OCI-M2 (cell line): ENCODE results near the gene PICK1.

Experiments
- DNase-seq: peaks from one replicate; lab custom pipeline; 2025; ENCODE audit not compliant: unreplicated experiment; lab: John Stamatoyannopoulos, UW

The PICK1 gene

GRCh38 chr22:38046070-38046748, 11.0 kb upstream of the PICK1 start:
- no peak for DNase-seq

DNA sequence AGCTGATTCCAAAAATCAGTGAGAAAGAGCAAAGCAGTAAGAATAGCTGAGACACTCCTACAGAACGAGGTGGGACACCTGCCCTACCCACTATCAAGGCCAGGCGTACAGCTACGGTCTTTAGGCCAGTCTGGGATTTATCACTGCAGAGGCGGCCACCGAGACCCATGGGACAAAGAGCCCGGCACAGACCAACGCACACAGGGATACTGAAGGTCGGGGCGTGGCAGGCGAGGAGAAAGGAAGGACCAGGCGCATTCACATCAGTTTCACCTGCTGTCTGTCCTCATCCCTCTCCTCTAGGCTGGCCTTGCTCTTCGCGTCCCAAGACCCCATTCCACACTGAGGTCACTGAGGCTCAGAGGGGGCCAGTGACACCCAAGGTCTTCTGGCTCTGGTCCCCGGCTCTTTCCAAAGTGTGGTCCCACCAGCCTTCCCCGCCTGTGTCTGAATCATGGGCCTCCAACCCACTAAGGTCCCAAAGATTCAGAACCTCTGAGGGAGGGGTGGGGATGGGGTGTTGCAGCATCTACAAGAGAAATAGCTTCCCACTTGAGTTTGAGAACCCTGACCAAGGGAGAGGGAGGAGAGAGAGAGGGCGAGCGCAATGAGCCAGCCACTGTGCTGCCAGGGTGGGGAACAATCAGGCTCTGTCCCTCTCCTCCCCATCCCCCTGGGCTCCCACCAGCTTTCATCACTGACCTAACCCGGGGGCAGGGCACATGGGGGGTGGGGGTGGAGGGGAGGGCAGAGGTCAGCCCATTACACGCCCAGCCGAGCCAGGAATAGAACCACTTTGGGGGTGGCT, 7.2 kb upstream of the PICK1 start:
- no peak for DNase-seq

GRCh38 chr22:38050720-38051119, 6.5 kb upstream of the PICK1 start:
- DNase-seq: no peak

DNA sequence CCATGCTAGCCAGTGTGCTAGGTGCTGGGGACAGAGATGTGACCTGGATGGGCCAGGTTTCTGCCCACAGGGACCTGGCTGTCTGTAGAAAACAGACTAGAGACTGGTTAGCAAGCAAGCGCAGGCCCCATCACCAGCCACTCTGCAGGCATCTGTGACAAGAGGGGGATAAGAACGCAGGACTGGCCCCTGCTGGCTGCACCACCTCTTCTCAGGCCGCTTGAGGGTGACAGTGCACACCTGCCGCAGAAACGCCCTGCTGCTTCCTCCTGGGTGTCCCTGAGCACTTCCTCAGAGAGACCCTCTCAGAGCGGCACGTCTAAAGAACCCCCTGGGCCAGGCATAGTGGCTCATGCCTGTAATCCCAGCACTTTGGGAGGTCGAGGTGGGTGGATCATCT, 5.9 kb upstream of the PICK1 start:
- no peak for DNase-seq

GRCh38 chr22:38051900-38052862, 5.0 kb upstream of the PICK1 start:
- peak; percentile 36 for DNase-seq

DNA sequence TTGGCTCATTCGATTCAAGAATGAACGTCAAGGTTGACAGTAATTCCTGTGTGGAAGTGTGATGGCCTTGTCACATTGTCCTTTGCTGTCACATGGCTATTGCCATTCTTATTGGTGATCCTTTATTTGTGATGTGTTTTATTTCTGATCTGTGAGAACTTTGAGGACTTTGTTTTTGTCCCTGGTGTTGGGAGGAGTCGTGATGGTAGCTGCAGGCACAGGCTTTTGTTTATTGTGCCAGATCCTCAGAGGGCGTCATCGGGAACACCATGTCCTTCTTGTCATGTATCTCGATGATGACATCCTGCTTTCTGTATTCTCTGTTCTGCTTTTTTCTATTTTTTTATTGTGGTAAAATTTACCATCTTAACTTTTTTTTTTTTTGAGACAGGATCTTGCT, 5.6 kb downstream of the PICK1 start:
- no peak for DNase-seq

DNA sequence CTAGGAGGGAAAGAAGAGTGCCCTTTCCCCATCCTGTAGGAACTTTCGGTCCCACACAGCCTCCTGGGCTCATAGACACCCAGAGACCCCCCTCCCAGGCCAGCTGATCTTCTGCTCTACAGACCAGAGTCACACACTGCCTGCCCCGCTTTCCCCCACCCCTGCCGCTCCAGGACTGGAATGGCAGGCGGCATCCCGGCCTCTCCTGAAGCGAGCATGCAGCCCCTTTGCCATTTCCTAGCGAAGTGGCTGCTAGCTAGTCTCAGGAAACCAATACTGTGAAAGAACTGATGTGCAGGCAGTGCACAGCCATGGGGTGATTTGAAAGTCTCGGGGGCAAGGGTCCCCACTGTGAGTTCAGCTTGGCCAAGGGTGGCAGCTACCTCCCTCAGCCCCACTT, 8.3 kb downstream of the PICK1 start:
- no peak for DNase-seq

GRCh38 chr22:38066381-38067027, 9.3 kb downstream of the PICK1 start:
- DNase-seq: no peak

DNA sequence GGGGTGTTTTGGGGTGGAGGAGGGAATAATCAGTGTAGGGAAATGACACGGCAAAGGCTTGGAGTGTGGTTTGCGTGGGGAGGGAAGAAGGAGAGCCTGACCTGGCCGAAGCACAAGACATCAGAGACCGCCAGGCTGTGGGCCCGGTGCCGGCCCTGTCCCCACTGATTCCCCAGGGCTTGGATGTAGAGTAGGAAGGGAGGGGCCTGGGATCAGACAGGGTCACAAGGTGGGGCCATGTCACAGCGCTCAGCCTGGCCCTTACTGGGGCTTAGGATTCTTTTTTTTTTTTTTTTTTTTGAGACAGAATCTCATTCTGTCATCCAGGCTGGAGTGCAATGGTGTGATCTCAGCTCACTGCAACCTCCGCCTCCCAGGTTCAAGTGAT, 9.8 kb downstream of the PICK1 start:
- DNase-seq: no peak

DNA sequence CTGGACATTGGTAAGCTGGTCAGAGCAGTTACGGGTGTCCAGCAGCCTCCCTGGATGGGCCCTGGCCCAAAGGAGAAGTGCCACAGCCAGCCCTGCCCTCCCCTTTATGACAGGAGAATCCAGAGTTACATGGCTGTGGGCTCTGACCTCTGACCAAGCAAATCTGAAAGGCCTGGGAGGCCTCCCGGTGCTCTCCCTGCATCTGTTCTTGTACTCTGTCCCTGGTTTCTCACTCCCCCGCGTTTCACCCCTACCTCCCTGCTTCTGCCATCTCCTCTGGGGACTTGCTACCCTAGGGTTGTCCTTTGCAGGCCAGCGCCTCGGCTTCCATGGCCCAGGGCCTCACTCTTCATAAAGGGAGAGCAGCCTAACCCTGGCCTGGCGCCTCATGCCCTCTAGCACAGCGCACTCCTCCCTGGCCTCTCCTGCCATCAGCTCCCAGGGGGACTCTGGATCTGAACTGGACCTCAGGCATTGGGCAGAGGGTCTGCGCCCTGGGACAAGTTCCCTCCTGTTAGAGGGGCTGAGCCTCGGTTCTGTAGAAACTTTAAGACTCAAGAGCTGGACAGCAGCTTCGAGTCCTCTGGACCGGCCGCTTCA, 10.7 kb downstream of the PICK1 start:
- DNase-seq: no peak

DNA sequence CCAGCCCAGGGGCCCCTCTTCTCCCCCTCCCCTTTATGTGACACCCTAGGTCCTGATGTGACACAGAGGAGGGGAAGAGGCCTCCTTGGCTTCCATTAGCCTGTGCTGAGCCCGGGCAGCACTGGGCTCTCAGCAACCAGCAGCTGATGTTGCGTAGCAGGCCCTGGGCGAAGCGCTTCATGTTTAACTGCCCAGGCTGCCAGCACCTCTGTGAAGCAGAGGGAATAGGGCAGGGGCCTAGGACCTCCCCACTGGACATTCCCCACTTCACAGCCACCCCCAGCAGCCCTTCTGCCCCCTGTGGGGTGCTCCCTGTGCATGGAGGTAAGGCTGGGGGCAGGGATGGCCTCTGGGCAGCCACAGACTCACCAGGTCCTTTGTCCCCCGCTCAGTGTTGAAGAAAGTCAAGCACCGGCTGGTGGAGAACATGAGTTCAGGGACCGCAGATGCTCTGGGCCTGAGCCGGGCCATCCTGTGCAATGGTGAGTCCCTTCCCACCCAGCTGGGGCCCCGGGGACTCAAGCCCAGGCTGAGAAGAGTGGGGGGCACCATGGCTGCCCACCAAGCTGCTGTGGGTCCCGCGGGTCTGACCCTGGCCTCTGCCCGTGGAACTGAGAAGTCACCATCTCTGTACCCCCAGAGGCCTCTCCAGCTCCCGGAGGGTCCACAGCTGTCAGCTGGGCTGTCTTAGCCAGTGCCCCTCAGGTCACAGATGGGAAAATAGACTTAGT, 11.6 kb downstream of the PICK1 start:
- no peak for DNase-seq

GRCh38 chr22:38069372-38070249, 12.4 kb downstream of the PICK1 start:
- no peak for DNase-seq

- no peak for DNase-seq
Observed at GRCh38 chr22:38070250-38070921, 13.2 kb downstream of the PICK1 start.

DNA sequence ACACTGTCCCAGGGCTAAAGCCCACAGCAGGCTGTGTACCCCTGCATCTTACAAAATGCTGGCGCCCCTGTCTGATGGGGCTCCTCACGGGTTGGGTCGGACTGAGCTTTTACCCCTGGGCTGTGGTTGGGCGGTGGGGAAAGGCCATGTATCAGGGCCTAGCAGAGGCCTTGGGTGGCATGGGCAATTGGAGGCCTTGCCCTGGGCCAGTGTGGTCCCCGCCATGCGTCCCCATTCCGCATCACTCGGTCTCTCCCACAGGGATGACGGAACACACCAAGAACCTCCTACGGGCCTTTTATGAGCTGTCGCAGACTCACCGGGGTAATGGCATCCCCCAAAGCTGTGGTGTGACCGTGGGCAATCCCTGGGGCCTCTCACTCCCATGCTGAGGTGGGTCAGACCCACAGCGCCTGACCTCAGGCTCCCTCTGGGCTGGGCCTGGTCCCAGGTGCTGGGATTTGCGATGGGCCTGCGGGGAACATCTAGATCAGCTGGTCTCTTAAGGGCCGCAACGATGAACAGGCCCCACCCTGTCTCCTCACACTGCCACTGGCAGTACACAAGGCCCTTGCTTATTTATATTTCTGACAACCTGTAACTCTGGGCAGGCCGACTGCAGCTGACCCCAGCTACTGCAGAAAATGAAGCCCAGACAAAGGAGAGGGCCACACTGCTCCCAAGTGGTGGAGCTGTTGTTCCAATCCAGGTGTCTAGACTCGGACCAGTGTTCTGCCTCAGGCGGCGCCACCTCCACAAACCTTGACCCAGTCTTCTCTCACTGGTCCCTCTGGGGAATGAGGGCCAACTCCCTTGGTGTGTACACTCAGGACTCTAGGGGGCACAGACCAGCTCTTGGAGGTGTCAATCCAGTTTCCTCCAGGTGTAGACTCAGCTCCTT, 14.5 kb downstream of the PICK1 start:
- DNase-seq: no peak

DNA sequence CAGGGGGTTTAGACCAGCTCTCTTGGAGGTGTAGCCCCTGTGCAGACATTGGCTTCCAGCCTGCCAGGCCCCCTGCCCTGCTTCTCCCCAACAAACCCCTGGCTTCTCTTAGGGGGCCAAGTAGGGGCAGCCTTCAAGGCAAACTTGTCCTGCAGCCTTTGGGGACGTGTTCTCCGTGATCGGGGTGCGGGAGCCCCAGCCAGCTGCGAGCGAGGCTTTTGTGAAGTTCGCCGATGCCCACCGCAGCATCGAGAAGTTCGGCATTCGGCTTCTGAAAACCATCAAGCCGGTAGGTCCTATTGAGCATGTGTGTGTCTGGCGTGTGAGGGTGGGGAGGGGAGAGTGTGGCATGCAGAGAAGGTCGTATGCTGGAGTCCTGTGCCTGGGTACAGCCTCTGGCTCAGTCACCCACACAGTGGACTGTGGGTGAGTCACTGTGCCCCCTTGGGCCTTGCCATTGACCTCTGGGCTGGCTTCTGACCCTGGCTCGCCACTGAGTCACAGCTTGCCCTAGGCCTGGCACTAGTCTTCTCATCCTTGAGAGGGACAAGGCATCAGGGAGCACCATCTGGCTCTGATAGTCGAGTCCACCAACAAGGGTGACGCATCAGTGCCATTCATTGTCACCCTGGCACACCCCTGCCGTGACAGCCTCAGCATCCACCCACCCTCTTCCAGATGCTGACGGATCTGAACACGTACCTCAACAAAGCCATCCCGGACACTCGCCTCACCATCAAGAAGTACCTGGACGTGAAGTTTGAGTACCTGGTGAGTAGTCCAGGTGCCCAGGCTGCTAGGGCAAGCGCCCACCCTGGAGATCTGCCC, 15.3 kb downstream of the PICK1 start:
- no peak for DNase-seq
